ENCODE results near the gene E2F4. TPM values are rescaled to one million over a fixed set of nuclear protein-coding genes. Genes with fewer than 3 reads are reported as not detected.

The E2F4 gene
- total and polyA plus RNA-seq, 10 of the 15 experiments (the other 5 are each of a cell fraction or from before 2014, with no cell fraction given): 11.7 to 132 (median 95.9) TPM

- TF ChIP-seq BCL3 (IDR thresholded peaks at IDR 0.05; ENCODE audit: borderline replicate concordance, insufficient read depth, low read depth, low read length, poor library complexity, severe bottlenecking): no peak
- TF ChIP-seq TCF7 (IDR thresholded peaks at IDR 0.05; ENCODE audit: borderline replicate concordance): no peak
- no peak for TF ChIP-seq FOXM1 (IDR thresholded peaks at IDR 0.05; ENCODE audit: low read depth, low read length)
Observed at GRCh38 chr16:67211674-67212073, 19.7 kb downstream of the E2F4 start (continued).

GRCh38 chr16:67212766-67213165, 20.8 kb downstream of the E2F4 start:
- H3K9me3 ChIP-seq (replicated peaks; ENCODE audit: control insufficient read depth, insufficient read depth, low read length): no peaks in the 10 kb centered on the region
- no peak overlapping the region for H3K4me2 ChIP-seq (ENCODE audit: control insufficient read depth, insufficient read depth)
- no peak overlapping the region for H2AFZ ChIP-seq (ENCODE audit: control insufficient read depth, low read depth, low read length)
- ChIA-PET POLR2A (no interaction called here), CTCF (no interaction called here), RAD21 (ENCODE audit: unreplicated experiment) (no interaction called here), SMC1A (ENCODE audit: uncharacterized antibody, unreplicated experiment) (interaction anchor here (1.0 kb wide), 1 partner anchor 253 kb away, joined by 3 read pairs; no protein-coding TSS in a partner anchor)
- intact Hi-C loops (cut with micrococcal nuclease; ENCODE audit: unreplicated experiment) (no loop called here), in situ Hi-C loops (cut with MboI) (no loop called here)
- no TSS peak for BruUV-seq (replicated peaks)
- ATAC-seq: no peak
- no peak for DNase-seq (ENCODE audit: low read depth, low spot score)
- no peaks in the 10 kb centered on the region for H3K27me3 ChIP-seq (replicated peaks in 1 of 2; ENCODE audit: control insufficient read depth in 2 of 2, insufficient read depth in 2 of 2, low read length in 1 of 2)
- no peak for FAIRE-seq
- no peak overlapping the region for H3K9ac ChIP-seq (ENCODE audit: control insufficient read depth, insufficient read depth, low read length)
- no peak overlapping the region for H3K4me3 ChIP-seq
- H3K79me2 ChIP-seq (ENCODE audit: control insufficient read depth, insufficient read depth, low read length): no peaks in the 10 kb centered on the region
- H4K20me1 ChIP-seq (ENCODE audit: control insufficient read depth, insufficient read depth): no peaks in the 10 kb centered on the region
- no peaks in the 10 kb centered on the region for H3K36me3 ChIP-seq (ENCODE audit: control insufficient read depth in 2 of 2, insufficient read depth in 2 of 2, low read length in 1 of 2)
- no peak overlapping the region for H3K27ac ChIP-seq (ENCODE audit: control insufficient read depth, insufficient read depth)
- H3K4me1 ChIP-seq (ENCODE audit: control insufficient read depth, insufficient read depth, low read length): no peaks in the 10 kb centered on the region
- TF ChIP-seq IRF5 (IDR thresholded peaks at IDR 0.05; ENCODE audit: borderline replicate concordance): no peak
- no peak for TF ChIP-seq MEF2A (IDR thresholded peaks at IDR 0.05; ENCODE audit: insufficient read depth, low read depth, low read length)
- TF ChIP-seq NBN (IDR thresholded peaks at IDR 0.05): no peak
- no peak for TF ChIP-seq HDAC6 (IDR thresholded peaks at IDR 0.05; ENCODE audit: unreplicated experiment)
- no peak for TF ChIP-seq POLR2AphosphoS2 (IDR thresholded peaks at IDR 0.05; ENCODE audit: low read depth, low read length)
- no peak for TF ChIP-seq KLF5 (IDR thresholded peaks at IDR 0.05; ENCODE audit: partially characterized antibody)
- TF ChIP-seq REST (IDR thresholded peaks at IDR 0.05; ENCODE audit: low read depth, low read length): no peak
- TF ChIP-seq SIX5 (IDR thresholded peaks at IDR 0.05; ENCODE audit: low read depth, low read length, severe bottlenecking): no peak
- no peak for TF ChIP-seq NKRF (conservative IDR thresholded peaks at IDR 0.05)
- no peak for TF ChIP-seq SMARCA5 (IDR thresholded peaks at IDR 0.05)
- TF ChIP-seq ATF2 (IDR thresholded peaks at IDR 0.05; ENCODE audit: low read length): no peak
- no peak for TF ChIP-seq NR2F1 (conservative IDR thresholded peaks at IDR 0.05)
